Measurements from ENCODE around the gene CXCL8. TPM values are rescaled to one million over a fixed set of nuclear protein-coding genes. Genes with fewer than 3 reads are reported as not detected.
"Not testable (repeated sequence)": the region's sequence is repeated elsewhere in the genome, so short reads cannot be mapped to it uniquely, and the experiment has no call there.

The CXCL8 gene
- 10 to 100 TPM in 1 of 10 donors, 1 to 10 TPM in 9; 2.1 to 11.9 (median 4.3) TPM for polyA plus RNA-seq (ENCODE audit: insufficient read length in 10 of 10)
- long read RNA-seq, donor 1, partial matches to known transcripts = 6 of 10 reads
- long read RNA-seq, donor 1, other reads (novel, unspliced or antisense) = 0 of 10 reads
- long read RNA-seq, donor 2, partial matches to known transcripts = 0 of 1 reads
- long read RNA-seq, donor 2, other reads (novel, unspliced or antisense) = 0 of 1 reads
- long read RNA-seq, donor 3 = 0 reads
- long read RNA-seq, donor 4, partial matches to known transcripts = 0 of 1 reads
- long read RNA-seq, donor 4, other reads (novel, unspliced or antisense) = 0 of 1 reads
- long read RNA-seq, donor 5, partial matches to known transcripts = 0 of 1 reads
- long read RNA-seq, donor 5, other reads (novel, unspliced or antisense) = 0 of 1 reads
- long read RNA-seq, donor 6, partial matches to known transcripts = 0 of 1 reads
- long read RNA-seq, donor 6, other reads (novel, unspliced or antisense) = 0 of 1 reads
- long read RNA-seq, donor 7, partial matches to known transcripts = 0 of 1 reads
- long read RNA-seq, donor 7, other reads (novel, unspliced or antisense) = 0 of 1 reads
- long read RNA-seq, donor 8 = 0 reads
- long read RNA-seq, donor 9 = 0 reads

DNA sequence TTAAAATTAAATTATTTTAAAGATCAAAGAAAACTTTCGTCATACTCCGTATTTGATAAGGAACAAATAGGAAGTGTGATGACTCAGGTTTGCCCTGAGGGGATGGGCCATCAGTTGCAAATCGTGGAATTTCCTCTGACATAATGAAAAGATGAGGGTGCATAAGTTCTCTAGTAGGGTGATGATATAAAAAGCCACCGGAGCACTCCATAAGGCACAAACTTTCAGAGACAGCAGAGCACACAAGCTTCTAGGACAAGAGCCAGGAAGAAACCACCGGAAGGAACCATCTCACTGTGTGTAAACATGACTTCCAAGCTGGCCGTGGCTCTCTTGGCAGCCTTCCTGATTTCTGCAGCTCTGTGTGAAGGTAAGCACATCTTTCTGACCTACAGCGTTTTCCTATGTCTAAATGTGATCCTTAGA is at the start of gene CXCL8:
Gene CXCL8 (plus strand): TSS at position 217 of the 426 bp plus-strand sequence. CDS start 90 bp downstream, at position 307.
- DNase-seq = peak; percentile 34 to 70 (median 58)

DNA sequence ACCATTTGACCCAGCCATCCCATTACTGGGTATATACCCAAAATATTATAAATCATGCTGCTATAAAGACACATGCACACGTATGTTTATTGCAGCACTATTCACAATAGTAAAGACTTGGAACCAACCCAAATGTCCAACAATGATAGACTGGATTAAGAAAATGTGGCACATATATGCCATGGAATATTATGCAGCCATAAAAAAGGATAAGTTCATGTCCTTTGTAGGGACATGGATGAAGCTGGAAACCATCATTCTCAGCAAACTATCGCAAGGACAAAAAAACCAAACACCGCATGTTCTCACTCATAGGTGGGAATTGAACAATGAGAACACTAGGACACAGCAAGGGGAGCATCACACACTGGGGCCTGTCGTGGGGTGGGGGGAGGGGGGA is 49.2 kb upstream of the CXCL8 start:
- not testable (repeated sequence) for DNase-seq

DNA sequence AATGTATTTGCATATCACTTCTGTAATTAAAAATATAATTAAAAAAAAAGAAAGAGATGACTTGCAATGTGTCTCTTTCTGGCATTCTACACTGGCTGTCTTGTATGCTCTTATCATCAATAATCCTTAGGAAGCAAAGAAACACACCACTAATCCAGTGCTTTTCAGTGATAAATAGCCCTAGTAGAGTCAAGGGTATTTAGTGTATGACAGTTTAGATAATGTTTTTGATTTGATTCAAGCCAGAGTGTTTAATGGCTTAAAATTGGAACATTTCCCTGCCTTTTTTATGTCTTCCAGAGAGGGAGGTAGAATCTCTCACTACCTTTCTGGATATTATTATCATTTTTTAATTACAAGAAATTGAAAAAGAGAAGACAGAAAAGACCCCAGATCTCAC is 48.6 kb upstream of the CXCL8 start:
- no peak for DNase-seq

DNA sequence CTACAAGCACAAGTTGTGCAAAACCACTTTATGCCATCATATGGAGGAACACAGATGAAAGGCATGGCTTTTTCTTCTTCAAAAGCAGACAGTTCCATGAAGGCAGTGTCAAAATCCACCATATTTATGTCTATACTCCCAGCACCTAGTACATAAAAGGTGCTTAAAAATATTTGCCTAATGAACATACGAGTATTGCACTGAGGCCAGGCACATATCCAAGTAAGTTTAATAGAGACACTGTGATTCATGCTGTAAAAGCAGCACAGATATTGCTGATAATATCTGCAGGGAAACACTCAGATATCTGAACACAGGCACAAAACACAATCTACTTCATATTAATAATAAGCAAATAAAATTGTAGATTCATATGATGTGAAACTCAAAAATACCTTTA is 48.1 kb upstream of the CXCL8 start:
- DNase-seq = no peak

DNA sequence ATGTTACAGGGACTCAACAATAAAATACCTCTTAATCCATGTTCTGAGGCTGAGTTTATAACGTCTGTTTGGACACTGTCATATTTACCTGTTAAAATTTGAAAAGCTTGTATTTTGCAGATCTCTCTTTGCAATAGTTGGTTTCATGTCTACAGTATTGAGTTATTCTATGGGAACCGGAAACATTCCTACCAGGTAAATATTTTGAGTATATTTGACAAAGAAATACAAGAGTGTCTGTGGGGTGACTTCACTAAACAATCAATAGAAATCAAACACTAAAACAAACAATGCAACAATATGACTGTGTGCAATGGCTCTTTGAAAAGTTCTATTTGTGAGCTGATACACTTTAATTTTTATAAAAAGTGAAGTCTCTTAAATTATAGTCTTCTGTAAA is 47.7 kb upstream of the CXCL8 start:
- no peak for DNase-seq

DNA sequence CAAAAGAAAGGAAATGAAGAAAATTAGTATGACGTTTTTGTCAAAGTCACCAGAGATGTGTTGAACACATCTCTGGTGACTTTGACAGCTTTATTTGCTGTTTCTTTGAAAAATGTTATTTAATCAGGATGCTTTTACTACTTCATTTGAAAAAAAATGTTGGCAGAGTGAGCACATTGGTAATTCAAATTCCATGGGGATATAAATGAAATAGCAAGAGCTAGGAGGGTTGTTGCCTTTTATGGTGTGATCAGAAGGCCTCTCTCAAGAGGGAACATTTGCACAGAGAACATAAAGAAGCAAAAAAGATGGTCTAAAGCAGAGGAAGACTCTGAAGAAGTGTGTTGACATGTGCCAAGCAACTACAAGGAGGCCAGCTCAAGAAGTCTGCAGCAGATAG is 46.6 kb upstream of the CXCL8 start:
- DNase-seq = no peak

DNA sequence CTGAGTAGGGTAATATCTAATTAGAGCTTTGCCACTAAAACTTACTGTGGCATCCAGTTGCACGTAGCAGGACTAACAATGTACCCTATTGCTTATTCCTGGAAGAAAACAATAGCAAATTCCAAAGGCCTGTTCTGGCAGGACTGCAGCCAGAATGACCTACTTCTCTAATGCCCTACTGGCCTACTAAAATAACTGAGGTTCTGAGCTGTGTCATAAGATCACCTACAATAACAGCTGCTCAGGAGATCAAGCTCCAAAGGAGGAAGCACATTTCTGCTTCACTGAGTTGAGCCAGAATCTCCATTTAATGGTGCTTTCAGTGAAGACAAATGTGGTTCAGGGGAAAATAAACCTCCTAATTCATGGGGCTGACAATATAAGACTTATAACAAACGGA is 42.2 kb upstream of the CXCL8 start:
- DNase-seq = peak in 1 of 3 donors; percentile 26

DNA sequence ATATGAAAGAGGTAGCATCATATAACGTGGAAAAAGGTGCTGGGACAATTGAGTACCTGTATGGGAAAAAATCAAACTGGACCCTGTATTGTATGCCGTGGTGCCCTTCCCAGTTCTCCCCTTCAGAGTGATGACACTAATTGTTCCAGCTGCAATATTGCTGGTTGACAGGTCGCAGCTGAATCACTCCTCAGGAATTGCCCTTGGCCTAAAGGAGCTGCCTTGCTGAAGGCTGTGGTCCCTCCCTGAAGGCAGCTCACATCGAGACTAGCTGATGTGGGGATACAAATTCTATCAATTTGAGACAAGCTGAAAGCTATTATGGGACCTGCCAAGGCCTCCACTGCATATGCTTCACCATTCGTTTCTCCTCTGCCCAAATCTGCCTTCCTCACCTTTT is 39.3 kb upstream of the CXCL8 start:
- DNase-seq = no peak

DNA sequence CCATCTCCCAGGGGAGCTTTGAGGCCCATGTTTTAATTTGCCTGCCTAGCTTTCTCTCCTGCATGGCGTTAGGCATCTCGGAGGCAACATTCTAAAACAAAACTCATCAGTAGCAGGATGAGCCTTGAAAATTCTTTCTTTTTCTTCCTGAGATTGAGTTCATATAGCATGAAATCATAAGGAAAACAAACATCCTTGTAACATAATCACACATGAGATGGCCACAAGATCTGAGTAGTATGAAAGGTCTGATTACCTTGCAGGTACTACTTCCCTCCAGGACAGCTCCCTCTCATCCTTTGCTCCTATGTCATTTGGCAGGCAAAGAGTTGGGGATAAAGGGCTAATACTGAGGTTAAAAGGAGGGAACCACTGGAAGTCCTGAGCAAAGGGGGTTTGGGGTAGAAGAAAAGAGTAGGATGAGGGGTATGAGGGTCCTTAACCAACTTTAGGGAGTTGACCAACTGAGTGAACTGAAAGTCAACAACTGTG is 37.5 kb upstream of the CXCL8 start:
- no peak for DNase-seq

DNA sequence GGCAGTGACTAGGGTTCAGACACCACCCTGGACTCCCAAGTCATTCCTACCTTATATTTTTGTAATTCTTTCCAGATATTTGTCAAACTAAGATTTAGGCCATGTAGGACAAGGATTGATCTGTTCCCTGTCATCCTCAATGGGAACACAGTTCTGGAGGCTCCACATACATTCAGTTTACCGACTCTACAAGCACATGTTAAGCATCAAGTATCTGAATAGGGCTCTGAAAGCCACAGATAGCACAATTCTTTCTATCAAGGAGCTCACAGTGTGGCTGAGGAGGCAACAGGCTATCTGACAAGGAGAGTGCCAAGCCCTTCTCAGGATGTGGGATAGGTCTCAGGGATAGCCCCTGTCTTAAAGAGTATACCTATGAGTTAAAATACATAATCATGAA is 37.0 kb upstream of the CXCL8 start:
- no peak for DNase-seq

DNA sequence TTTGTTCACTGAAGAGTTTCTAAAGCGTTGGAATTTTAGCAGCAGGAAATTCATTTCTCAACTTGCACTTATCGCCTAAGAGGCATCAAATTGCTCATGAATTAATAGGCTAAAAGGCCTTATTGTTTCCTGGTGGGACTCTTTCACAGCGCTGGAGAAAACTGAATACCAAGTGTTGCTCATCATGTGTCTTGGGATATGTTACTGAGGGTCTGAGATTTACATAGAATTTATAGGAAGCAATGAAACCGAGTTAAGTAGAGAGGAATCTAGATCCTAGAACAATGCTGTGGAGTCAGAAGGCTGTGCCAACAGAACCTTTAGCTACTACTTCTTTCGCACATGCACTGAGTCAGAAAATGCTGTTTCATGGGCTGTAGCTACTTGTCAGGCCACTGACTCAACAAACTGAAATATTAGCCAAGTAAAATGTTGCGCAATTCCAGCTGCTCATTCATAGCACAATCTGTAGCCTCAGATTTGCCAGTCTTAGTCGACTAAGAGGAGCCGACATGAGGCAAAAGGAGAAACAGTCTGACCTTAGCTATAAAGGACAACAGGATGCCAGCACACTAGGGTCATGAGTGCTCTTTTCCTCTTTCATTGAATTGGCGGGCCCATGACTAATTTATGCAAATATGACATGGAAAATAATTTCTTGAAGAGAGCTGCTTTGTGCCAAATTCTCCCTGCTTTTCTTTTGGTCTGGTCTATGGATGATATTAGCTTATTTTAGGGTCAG is 35.9 kb upstream of the CXCL8 start:
- peak; percentile 44 to 97 (median 74) for DNase-seq

DNA sequence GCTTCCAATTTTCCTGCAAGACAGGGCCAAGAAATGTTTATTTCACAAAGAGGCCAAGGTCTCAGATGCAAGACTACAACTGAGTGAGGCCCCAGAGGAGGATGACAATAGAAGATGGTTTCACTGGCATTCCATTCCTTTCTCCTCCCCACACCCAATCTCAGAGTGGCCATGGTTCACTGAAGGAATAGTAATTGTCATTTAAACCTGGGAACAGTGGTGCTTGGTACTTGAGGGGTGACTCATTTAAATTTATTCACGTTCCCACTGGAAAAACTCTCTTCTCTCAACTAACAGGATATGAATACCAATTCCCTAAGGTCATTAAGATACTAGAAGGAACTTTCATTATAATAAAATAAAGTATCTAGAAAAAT is 35.3 kb upstream of the CXCL8 start:
- peak in 1 of 3 donors; percentile 71 for DNase-seq

DNA sequence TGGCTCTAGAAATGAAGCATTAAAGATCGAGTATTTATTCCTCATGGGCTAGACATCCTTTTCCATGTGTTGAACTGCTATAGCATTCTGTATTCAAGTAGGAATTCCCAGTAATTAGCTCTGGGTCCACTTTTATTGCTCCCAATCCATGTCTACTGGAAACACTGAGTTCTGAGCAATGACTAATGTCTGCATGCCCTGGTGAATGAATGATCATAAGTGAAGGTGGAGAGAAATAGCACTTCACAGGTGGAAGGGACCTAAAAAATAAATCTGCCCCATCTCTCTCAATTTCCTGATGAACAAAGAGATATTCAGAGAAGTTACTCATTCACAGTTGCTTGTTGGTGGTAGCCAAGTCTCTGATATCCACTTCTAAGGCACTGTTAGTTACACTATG is 34.6 kb upstream of the CXCL8 start:
- DNase-seq = no peak

DNA sequence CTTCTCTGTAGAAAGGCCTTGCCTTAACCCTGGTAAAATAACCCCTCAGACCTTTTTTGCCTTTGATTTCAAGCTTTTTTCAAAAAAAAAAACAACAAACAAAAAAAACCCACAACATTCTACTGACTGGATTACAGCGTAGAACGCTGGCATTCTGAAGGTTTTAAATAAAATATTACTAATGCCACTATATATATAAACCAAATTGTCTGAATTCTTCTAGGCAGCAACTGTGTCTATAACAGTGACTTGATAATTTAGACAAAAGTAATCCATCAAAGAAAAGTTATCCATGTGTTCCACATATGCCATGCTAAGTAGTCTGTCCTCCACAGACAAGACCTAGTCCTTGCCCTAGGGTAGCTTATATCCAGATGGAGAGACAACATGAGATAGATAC is 33.6 kb upstream of the CXCL8 start:
- no peak for DNase-seq

DNA sequence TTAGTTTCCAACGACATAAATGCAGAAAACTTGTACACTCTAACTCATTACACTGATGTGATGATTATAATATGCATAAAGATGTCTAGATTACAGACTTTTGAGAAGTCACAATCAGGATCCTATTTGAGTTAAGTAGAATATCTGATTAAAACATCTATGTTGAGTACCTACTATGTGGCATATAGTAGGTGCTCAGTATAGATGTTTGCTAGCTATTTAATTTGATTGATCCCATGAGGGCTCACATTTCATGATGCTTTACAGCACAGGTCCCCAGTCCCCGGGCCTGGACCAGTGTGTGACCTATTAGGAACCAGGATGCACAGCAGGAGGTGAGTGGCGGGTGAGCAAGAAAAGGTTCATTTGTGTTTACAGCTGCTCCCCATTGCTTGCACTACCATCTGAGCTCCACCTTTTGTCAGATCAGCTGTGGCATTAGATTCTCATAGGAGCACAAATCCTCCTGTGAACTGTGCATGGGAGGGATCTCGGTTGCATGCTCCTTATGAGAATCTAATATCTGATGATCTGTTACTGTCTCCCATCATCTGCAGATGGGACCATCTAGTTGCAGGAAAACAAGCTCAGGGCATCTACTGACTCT is 33.0 kb upstream of the CXCL8 start:
- no peak for DNase-seq

DNA sequence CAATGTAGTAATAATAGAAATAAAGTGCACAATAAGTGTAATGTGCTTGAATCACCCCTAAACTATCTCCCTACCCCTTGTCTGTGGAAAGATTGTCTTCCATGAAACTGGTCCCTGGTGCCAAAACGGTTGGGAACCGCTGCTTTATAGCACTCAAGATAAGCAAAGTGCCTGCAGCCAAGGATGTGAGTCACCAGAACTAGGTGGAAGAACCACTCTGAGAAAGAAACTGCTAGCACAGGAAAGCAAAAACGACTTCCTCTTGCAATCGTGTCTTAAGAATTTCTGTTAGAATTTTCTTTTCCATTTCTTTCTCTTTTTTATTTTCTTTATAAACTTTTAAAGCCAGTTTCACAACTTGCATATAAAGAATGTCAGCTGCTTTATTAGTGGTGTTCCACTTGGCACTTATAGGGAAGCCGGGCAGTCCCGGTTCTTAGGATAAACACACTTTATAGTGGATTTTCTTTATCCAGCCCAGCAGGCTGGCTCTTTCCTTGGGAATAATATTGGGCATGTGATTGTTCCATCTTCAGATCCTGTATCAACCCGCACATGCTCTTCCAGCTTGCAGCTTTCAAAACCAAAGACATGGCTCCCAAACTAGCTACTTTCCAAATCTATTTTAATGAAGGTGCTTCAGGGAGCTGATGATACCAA is 32.3 kb upstream of the CXCL8 start:
- peak in 1 of 3 donors; percentile 79 for DNase-seq

DNA sequence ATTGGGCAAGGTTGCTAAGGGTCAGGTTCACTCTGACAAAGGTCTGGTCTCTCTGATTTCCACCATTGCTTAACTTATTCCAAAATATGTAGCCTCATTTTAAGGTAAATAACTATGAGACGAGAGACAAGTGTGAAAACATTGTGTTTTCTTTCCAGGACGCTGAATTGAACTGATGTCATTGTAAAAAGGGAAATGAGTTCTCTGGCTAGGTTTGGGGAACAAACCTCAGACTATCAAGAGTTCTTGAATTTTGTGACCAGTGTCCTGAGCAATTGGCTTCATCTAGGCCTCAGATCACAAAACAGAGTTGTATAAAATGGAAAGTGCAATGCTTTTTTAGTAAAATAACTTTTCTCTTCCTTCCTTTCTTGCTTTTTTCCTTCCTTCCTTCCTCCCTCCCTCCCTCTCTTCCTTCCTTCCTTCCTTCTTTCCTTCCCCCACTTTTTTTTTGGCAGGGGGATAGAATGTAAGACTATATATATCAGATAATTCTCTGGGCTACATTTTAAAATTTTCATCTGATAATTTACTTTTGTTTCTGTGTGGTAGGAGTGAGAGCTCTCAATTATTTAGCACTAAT is 30.8 kb upstream of the CXCL8 start:
- no peak for DNase-seq

DNA sequence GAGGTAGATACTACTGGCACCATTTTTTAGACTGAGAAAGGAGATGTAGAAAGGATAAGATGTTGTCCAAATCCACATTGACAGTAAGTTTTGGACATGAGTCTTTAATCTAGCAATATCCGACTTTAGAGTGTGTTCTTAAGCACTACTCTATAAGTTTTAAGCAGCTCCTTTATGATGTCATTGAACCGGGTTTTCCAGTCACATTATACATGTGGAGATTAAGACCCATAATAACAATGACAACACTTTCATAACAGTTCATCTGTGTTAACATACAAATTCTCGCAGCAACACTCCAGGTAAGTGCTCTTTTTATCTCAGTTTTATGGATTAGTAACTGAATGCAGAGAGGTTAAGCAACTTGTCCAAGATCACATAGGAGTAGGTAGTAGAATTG is 30.3 kb upstream of the CXCL8 start:
- DNase-seq = no peak

DNA sequence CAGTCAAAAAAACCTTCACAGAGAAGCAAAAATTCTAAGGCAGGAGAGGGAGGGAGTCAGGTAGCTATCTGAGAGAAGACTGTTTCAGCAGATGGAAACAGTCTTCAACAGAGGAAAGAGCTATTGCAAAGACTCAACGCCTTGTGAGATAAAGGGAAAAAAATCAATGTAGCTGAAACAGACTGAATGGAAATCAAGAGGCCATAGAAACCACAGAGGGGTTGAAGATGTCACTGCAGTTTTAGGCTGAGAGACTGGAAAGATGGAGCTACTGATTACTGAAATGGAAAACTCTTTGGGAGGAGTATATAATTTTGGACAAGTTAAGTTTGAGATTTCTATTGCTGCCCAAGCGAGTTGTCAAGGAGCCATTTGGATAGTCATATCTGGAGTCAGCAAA is 28.4 kb upstream of the CXCL8 start:
- DNase-seq = no peak

DNA sequence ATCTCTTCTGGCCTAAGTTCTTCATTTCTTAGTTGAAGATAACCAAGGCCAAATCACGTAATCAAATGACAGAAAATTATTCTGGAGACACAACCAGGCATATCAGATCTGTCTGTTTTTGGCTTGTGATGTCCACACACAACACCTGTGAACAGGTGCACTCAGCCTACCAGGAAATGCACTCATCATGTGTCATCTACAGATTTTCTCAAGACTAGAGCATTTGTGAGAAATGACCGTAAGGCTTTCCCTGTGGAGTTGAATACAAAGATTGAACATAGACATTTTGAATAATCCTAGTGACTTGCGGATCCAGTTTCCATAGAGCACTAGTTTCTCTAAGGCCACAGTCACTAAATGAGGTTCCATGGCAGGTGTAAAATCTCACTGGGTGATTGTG is 26.7 kb upstream of the CXCL8 start:
- DNase-seq = no peak

DNA sequence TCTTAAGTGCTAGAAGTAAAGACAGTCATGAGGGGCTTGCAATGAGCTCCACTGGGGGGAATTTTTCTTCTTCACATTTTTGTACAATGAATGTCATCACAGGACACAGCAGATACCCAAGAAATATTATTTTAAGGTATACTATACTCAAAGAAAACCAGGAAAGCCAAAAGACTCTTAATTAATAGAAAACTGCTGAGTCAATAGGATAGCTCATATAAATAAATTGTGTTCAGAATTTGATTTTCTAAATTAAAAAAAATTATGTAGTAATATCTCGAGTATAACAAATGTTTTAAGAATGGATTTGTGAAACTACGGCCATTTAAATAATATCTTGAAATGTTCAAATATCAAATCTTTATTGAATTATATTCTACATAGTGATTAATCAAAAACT is 25.7 kb upstream of the CXCL8 start:
- no peak for DNase-seq
